ENCODE results near the gene UFSP2. TPM values are rescaled to one million over a fixed set of nuclear protein-coding genes. Genes with fewer than 3 reads are reported as not detected.

Gene UFSP2
- total RNA-seq, 1 donor from 2014 or later = 36.1 TPM

- Mint-ChIP-seq H3K27me3 (ENCODE audit: low read depth) (no peaks in the 10 kb centered on the region), H3K4me3 (no peak overlapping the region), H3K4me1 (peaks cover 11% of the 10 kb centered on the region), H3K36me3 (peaks cover 7% of the 10 kb centered on the region), H3K27ac (no peak overlapping the region), H3K9me3 (peaks cover 26% of the 10 kb centered on the region)
- DNase-seq (ENCODE audit: low spot score in 2 of 2, unreplicated experiment in 2 of 2) = no peak
- TF ChIP-seq CTCF (IDR thresholded peaks at IDR 0.05; ENCODE audit: unreplicated experiment) = no peak
Measured at GRCh38 chr4:185384061-185384460, 41.7 kb downstream of the UFSP2 start.

DNA sequence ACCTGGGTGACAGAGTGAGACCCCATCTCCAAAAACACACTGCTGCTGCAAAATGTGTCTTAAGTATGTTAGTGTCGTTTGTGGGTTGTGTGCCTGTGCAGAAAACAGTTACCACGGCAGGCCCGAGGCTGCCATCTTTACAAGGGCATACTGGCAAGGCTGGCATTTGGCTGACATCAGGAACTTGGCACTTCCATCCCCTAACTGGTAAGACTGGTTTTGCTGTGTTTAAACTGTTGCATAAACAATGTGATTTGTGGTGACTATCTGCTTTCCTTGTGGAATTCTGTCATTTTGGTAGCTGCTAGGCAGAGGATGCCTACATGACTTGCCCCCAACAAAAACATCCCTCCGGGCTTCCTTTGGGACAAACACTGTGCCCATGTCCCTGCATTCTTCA lies 42.3 kb downstream of the UFSP2 start:
- no peak for DNase-seq (ENCODE audit: low spot score in 2 of 2, unreplicated experiment in 2 of 2)
- Mint-ChIP-seq H3K4me1 (peaks cover 11% of the 10 kb centered on the region), H3K4me3 (no peak overlapping the region), H3K27ac (no peak overlapping the region), H3K36me3 (peaks cover 7% of the 10 kb centered on the region), H3K9me3 (peaks cover 26% of the 10 kb centered on the region), H3K27me3 (ENCODE audit: low read depth) (no peaks in the 10 kb centered on the region)
- no peak for TF ChIP-seq CTCF (IDR thresholded peaks at IDR 0.05; ENCODE audit: unreplicated experiment)

GRCh38 chr4:185382754-185383153 lies 43.0 kb downstream of the UFSP2 start:
- no peak for DNase-seq (ENCODE audit: low spot score in 2 of 2, unreplicated experiment in 2 of 2)
- Mint-ChIP-seq H3K27me3 (ENCODE audit: low read depth) (no peaks in the 10 kb centered on the region), H3K4me3 (no peak overlapping the region), H3K9me3 (peaks cover 26% of the 10 kb centered on the region), H3K4me1 (peaks cover 11% of the 10 kb centered on the region), H3K27ac (no peak overlapping the region), H3K36me3 (peaks cover 7% of the 10 kb centered on the region)
- TF ChIP-seq CTCF (IDR thresholded peaks at IDR 0.05; ENCODE audit: unreplicated experiment) = no peak

DNA sequence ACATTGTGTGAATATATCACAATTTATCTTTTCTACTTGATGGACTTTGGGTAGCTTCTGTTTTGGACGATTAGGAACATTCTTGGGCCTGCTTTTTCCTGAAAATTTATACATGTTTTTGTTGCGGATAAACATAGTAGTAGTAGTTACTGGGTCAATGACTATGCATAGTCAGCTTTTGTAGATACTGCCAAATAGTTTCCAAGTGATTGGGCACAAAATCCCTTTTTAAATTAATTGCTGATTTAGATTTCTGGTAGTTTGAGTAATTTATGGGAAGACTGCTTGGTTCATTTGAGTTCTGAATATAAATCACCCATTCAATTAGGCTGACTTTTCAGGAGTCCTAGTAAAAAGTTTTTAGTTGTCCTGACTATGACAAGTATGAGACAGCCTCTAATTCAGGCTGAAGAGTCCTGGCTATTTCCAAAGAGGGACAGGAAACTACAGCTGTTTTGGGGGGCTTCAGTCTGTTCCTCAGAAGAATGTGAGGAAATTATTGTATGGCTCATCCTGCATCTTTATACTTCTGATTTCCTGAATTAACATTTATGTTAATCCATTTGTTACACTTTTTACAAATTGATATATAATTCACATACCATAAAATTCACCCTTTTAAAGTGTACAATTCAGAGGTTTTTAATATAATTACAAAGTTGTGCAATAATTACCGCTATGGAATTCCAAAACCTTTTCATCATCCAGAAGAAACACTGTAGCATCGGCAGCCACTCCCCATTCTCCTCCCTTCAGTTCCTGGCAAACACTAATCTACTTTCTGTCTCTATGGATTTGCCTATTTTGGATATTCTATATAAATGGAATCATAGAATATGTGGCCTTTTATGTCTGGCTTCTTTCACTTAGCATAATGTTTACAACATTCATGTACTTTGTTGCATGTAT lies 44.2 kb downstream of the UFSP2 start:
- H3K36me3 Mint-ChIP-seq = peaks cover 7% of the 10 kb centered on the region
- peaks cover 11% of the 10 kb centered on the region for H3K4me1 Mint-ChIP-seq
- peaks cover 26% of the 10 kb centered on the region for H3K9me3 Mint-ChIP-seq
- no peak for TF ChIP-seq CTCF (IDR thresholded peaks at IDR 0.05; ENCODE audit: unreplicated experiment)
- H3K27me3 Mint-ChIP-seq (ENCODE audit: low read depth) = no peaks in the 10 kb centered on the region
- DNase-seq (ENCODE audit: low spot score in 2 of 2, unreplicated experiment in 2 of 2) = no peak
- no peak overlapping the region for H3K4me3 Mint-ChIP-seq
- H3K27ac Mint-ChIP-seq = no peak overlapping the region

DNA sequence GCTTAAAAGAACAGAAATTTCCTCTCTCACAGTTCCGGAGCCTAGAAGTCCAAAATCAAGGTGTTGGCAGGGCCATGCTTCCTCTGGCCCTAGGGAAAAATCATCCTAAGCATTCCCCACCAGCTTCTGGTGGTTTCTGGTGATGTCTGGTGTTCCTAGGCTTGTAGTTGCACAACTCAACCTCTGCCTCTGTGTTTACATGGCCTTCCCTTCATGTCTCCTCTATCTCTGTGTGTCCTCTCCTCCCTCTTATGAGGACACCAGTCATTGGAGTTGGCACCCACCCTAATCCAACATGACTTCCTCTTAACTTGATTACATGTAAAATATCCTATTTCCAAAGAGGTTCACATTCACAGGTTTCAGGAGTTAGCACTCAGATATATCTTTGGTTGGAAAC lies 45.4 kb downstream of the UFSP2 start:
- no peak overlapping the region for H3K27ac Mint-ChIP-seq
- H3K9me3 Mint-ChIP-seq = peaks cover 26% of the 10 kb centered on the region
- TF ChIP-seq CTCF (IDR thresholded peaks at IDR 0.05; ENCODE audit: unreplicated experiment) = no peak
- peaks cover 6% of the 10 kb centered on the region for H3K4me1 Mint-ChIP-seq
- H3K27me3 Mint-ChIP-seq (ENCODE audit: low read depth) = no peaks in the 10 kb centered on the region
- no peak overlapping the region for H3K4me3 Mint-ChIP-seq
- DNase-seq (ENCODE audit: low spot score in 2 of 2, unreplicated experiment in 2 of 2) = no peak
- peaks cover 7% of the 10 kb centered on the region for H3K36me3 Mint-ChIP-seq

Data from mesothelial cell of epicardium (in vitro differentiated cells).